Measurements from ENCODE around the gene SYNGR1.

The SYNGR1 gene, protein sequence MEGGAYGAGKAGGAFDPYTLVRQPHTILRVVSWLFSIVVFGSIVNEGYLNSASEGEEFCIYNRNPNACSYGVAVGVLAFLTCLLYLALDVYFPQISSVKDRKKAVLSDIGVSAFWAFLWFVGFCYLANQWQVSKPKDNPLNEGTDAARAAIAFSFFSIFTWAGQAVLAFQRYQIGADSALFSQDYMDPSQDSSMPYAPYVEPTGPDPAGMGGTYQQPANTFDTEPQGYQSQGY

DNA sequence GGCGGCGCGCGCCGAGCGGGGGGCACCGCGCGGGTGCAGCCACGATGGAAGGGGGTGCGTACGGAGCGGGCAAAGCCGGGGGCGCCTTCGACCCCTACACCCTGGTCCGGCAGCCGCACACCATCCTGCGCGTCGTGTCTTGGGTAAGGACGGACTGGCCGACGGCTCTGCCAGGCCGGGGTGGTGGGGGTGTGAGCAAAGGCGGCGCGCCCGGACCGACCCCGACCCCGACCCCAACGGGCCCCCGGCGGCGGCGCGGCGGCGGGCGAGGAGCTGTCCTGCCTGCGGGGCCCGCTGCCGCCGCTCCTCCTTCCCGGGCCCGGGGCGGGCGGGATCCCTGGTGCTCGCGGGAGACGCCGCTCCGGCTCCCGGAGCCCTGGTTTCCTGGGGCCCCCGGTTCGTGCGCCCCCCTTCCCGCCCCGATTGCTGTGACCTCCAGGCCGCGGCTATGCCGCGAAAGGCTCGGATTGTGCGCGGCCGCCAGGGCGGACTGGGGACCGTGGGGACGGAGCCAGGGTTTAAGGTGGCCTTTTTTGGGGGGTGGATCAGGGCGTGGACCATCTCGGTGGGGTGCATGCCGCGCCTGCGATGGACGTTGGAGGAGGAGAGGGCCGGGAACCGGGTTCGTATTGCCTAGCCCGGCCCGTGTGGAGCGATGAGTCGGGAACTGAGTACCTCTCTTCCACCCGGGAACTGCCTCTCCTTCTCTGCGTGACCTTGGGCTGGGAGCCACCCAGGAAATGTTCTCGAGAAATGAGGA, at the start of gene SYNGR1:
Gene SYNGR1 (plus strand): TSS at position 25 of the 760 bp plus-strand sequence. CDS start 20 bp downstream, at position 45.
- DNase-seq = no peak

DNA sequence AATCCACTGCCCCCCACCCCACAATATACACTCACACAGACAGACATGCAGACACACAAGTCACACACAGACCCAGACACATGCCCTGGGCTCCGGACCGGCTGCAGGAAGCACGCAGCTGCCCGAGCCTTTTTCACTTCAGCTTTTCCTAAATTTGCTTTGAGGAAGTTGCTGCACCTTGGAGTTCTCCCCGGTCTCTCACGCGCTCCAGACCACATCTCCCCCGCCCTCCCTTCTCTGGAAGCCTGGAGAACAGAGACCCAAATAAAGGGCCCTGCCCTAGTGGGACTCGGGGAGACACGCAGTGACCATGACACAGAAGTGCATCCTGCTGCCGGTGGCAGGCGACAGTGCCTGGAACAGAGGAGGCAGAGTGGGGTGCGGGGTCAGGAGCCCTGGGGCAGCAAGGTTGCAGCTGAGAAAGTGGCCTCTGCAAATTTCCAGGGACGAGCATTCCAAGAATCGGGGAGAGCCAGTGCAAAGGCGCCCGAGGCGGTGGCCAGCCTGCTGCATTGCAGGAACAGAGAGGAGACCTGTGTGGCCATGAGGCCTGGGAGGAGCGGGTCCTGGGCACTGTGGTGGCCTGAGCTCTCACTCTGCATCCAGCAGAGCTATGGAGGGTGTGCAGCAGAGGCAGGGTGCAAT, 49.5 kb upstream of the SYNGR1 start:
- DNase-seq = no peak

GRCh38 chr22:39301108-39301507, 48.7 kb upstream of the SYNGR1 start:
- no peak for DNase-seq

GRCh38 chr22:39301926-39302325, 47.9 kb upstream of the SYNGR1 start:
- no peak for DNase-seq

DNA sequence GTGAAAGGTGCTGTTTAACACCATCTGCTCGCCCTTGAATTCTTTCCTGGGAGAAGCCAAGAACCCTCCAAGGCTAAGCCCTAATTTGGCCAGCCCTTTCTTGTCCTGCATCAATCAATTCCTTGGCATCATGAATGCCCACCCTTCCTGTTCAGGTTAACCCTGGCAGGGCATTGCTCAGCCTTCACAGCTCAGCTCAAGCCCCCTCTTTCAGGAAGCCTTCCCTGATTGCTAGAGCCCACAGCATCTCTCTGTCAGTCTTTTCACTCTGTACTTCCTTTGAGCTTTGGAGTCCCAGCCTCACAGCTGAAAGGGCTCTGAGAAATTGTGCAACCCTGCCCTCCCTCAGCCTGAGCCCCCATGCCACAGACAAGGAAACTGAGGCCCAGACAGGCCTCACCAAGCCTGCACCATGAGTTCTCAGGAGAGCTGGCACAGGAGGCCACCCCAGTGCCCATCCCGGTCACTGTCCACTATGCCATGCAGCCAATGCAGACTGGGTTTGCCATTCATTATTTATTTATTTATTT, 47.3 kb upstream of the SYNGR1 start:
- no peak for DNase-seq

DNA sequence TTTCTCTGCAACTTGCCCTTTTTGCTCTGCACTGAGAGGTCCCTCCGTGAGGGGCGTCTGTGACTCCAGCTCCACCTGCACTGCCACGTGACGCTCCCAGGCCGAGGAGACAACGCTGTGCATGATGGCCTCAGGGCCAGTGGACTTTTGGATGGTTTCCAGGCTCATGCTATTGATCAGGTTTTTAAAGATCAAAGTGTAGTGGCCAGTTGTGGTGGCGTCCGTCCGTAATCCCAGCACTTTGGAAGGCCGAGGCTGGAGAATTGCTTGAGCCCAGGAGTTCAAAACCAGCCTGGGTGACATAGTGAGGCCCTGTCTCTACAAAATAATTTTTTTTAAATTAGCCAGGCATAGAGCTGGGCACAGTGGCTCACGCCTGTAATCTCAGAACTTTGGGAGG, 46.4 kb upstream of the SYNGR1 start:
- DNase-seq = no peak

DNA sequence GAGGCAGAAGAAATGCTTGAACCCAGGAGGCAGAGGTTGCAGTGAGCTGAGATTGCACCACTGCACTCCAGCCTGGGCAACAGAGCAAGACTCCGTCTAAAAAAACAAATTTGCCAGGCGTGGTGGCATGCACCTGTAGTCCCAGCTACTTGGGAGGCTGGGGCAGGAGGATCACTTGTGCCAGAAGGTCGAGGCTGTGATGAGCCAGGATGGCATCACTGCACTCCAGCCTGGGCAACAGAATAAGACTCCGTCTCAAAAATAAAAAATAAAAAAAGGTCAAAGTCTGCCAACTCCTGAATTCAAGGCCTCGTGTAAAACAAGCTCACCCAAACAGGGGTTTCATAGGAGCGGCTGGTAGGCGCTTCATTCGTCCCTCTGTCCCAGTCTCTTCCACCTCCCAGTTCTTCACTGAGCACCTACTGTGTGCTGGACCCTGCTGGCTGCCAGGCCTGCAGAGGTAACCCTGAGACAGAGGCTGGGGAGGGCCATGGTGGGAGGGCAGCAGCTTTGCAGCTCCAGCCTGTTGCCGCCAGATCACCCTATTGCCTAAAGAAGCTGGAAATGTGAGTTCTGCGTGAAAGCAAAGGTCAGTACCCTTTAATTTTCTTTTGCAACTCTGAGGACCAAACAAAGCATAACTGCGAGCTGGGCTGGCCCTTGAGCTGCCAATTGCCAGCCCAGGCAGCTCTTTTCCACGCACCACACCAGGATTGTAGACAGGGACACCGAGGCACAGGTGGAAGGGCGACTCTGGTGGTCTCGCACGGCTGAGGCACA, 45.7 kb upstream of the SYNGR1 start:
- DNase-seq = no peak

- DNase-seq = peak; percentile 25
These were observed 43.1 kb upstream of the SYNGR1 start for GRCh38 chr22:39306456-39307361.

GRCh38 chr22:39308614-39309363, 41.0 kb upstream of the SYNGR1 start:
- peak; percentile 99 for DNase-seq

- DNase-seq = peak; percentile 55
These were observed 40.4 kb upstream of the SYNGR1 start for GRCh38 chr22:39309364-39309861.

DNA sequence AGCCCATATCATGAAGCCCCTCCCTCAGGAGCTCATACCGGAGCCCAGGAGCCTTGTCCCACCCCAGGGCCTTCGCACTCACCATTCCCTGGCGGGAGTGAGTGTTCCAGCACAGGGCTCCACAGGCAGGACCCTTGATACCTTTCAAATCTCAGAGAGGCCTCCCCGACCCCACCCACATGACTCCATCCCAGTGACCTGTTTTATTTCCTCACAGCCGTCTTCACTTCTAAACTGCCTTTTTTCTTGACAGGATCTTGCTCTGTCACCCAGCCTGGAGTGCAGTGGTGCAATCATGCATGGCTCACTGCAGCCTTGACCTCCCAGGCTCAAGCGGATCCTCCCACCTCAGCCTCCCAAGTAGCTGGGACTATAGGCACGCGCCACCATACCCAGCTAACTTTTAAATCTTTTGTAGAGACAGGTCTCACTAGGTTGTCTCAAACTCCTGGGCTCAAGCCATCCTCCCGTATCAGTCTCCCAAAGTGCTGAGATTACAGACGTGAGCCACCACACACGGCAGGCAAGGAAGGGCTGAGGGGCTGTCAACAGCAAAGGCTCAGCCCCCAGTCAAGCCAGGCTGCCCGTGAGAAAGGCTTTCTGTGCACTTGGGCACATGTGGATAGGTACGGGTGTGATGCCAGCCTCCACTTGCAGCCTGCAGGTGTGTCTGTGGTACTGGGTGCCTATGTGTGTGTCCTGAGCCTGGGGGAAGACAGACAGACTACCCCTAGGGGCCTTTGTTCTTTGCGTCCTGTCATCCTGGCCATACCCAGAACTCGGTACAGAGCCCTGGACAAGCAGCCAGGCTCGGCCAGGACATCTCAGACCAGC, 39.7 kb upstream of the SYNGR1 start:
- DNase-seq = peak; percentile 51

- DNase-seq = peak; percentile 20
These were observed 38.0 kb upstream of the SYNGR1 start for GRCh38 chr22:39311592-39312400.

GRCh38 chr22:39312410-39312809, 37.4 kb upstream of the SYNGR1 start:
- DNase-seq = no peak

GRCh38 chr22:39313258-39314001, 36.4 kb upstream of the SYNGR1 start:
- DNase-seq = no peak

DNA sequence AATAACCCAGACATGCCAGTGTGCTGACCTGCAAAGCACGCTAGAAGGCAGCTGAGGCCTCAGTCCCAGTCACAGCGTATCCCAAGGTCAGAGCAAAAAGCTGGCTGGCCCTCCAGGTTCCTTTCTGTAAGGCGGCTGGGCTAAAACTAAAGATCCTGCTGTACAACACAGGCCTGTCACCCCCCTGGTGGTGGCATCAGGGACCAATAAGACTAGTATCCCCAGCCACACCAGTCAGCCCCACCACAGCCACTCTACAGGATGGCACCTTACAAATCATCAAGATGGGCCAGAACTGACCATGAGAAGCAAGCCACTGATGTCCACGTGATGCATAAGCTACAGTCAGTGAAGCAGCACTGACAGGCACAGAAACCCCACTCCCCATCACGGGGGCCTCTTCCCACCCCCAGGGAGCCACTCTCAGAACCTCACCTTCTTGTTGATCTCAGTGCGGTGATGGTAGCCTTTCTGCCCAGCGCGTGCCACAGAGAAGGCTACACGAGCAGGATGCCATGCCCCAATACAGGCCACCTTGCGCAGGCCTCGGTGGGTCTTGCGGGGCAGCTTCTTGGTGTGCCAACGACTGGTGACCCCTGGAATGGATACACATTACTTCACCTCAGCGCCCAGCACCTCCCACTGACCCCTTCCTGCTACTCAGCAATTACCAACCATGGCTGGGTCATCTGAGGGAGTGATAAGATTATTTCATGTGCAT, 35.4 kb upstream of the SYNGR1 start:
- DNase-seq = no peak

DNA sequence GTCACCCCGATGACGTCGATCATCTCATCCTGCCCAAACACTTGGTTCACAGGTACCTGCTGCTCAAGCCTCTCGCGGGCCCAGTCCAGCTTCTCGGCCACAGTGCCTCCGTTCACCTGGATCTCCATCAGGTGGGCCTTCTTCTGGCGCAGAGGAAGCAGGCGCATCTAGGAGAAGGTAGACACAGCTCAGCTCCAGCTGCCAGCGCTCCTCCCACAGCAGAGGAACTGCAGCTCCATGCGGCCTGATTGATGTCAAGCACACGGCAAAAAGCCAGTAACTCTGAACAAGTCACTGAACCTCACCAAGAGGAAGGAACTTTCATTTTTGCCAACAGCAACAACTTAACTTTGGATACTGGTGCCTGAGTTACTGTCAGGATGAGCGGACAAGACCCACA, 34.4 kb upstream of the SYNGR1 start:
- no peak for DNase-seq

DNA sequence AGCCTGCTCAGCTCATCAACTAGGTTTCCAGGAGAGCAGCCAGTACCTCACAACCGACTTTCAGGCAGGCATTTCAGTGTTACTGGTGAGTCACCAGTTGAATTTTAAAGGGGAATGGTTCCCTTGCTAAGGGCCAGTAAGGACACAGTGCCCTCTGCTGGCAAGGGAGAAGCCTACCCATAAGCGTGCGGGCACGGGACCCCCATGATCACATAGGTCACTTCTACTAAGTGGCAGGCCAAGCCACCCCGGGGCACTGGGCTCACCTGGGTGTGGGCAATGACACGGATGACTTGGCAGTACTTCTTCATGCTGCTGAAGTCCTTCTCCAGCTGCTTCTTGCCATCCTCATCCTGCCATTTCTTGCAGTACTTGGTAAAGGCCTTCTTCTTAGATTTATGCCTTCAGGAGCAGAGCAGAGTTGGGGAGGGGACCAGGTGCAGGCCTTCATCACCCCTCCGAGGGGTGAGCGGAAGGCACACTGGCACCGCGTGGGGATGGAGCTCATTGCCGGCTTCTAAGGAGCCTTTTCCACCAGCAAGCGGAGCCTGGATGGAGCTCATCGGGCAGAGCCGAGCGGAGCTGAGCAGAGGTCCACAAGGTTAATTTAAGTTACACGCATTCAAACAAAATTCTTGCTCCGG, 33.2 kb upstream of the SYNGR1 start:
- peak; percentile 91 for DNase-seq
